ENCODE results near the gene PKN2. TPM values are rescaled to one million over a fixed set of nuclear protein-coding genes. Genes with fewer than 3 reads are reported as not detected.

The PKN2 gene
- total and polyA plus RNA-seq, 7 donors: 6.2 to 21.2 (median 16.7) TPM

- Histone ChIP-seq H3K9me3 (peaks cover 6% of the 10 kb centered on the region), H3K4me1 (peaks cover 4% of the 10 kb centered on the region), H3K27ac (no peak overlapping the region), H3K36me3 (ENCODE audit: insufficient read depth in 1 of 2, low read depth in 1 of 2) (peaks cover 0 to 8% of the 10 kb centered on the region in 2 donors), H3K27me3 (ENCODE audit: insufficient read depth in 3 of 3, low read length in 2 of 3) (no peaks in the 10 kb centered on the region), H3K4me3 (no peak overlapping the region)
- intact Hi-C loops (cut with DNase I): no loop called here
- WGBS, 3 donors: 92 to 94% (median 93%) methylated on average over 7 of the region's 7 CpGs
- peak; percentile 27 for TF ChIP-seq CTCF (IDR thresholded peaks at IDR 0.05)
- DNase-seq (no peak), ATAC-seq (peak in 3 of 4 donors; percentile 37 to 62 (median 57))
These were observed 52.7 kb downstream of the PKN2 start for GRCh38 chr1:88736633-88737248.

DNA sequence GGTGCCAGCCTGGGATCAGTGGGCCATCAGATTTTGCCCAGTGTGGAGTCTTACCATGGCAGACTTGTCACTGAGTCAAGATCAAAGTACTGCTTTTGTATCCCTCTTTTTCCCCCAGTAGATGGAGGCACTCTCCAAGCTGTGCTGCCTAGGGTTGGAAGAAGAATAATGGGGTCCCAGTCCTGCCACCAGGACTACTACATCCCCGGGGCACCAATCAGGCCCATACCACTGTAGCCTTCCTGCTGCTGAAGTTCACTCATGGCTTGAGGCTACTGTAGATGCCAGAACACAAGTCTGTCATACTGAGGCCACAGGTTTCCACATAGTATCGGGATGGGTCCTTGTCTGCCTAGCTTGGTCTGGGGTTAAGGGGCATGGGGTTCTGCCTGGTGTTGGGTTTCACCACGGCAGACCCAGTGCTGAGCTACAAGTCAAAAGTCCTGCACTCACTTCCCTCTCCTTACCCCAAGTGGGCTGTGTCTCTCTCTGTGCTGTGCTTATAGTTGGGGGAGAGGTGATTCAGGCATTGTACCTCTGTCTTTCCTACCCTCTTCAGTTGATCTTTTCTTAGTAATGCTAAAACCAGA, 53.4 kb downstream of the PKN2 start:
- H3K27me3 ChIP-seq (ENCODE audit: insufficient read depth in 3 of 3, low read length in 2 of 3): no peaks in the 10 kb centered on the region
- no peak for DNase-seq
- H3K36me3 ChIP-seq (ENCODE audit: insufficient read depth in 1 of 2, low read depth in 1 of 2): peaks cover 0 to 15% of the 10 kb centered on the region in 2 donors
- WGBS, 3 donors: 86 to 91% (median 88%) methylated on average over 3 of the region's 3 CpGs
- H3K27ac ChIP-seq: no peak overlapping the region
- TF ChIP-seq CTCF (IDR thresholded peaks at IDR 0.05): no peak
- no peak overlapping the region for H3K4me3 ChIP-seq
- intact Hi-C loops (cut with DNase I): no loop called here
- no peak for ATAC-seq
- H3K9me3 ChIP-seq: peaks cover 6% of the 10 kb centered on the region
- H3K4me1 ChIP-seq: peaks cover under 1% of the 10 kb centered on the region

DNA sequence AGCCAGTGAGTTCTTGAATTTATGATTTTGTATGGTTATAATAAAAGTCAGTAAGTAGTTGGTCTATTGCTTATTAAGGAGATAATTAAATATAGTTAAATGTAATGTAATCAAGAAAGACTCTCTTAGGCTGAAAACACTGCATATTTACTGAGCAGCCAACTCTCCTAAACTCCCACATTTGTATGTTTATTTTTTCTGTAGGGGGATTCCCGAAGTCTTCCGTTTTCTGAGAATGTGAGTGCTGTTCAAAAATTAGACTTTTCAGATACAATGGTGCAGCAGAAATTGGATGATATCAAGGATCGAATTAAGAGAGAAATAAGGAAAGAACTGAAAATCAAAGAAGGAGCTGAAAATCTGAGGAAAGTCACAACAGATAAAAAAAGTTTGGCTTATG, 56.7 kb downstream of the PKN2 start:
- Histone ChIP-seq H3K27me3 (ENCODE audit: insufficient read depth in 3 of 3, low read length in 2 of 3) (no peaks in the 10 kb centered on the region), H3K4me1 (no peaks in the 10 kb centered on the region), H3K4me3 (no peak overlapping the region), H3K36me3 (ENCODE audit: insufficient read depth in 1 of 2, low read depth in 1 of 2) (peaks cover 0 to 32% of the 10 kb centered on the region in 2 donors), H3K9me3 (peaks cover under 1% of the 10 kb centered on the region), H3K27ac (no peak overlapping the region)
- no peak for TF ChIP-seq CTCF (IDR thresholded peaks at IDR 0.05)
- DNase-seq: no peak
- ATAC-seq: no peak
- 73 to 87% (median 82%) methylated on average over 3 of the region's 3 CpGs for WGBS, 3 donors
- intact Hi-C loops (cut with DNase I): no loop called here

DNA sequence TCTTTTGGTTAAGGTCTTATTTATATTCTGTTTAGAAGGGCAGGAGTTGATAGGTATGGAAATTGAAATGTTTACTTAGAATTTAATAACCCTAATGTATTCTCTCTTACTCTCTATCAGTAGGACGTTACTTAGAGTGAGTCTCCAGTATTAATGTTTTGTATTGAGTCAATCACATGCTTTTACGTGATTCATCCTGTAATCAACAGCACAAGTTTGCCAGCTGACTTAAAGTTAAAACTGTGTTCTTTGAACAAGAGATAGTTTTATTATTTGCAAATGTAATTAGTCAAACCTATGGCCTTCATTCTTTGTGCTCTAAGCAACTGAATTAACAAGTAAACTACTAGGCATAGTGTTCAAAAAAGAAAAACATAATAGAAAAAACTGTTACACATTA, 57.3 kb downstream of the PKN2 start:
- Histone ChIP-seq H3K4me1 (no peaks in the 10 kb centered on the region), H3K27me3 (ENCODE audit: insufficient read depth in 3 of 3, low read length in 2 of 3) (no peaks in the 10 kb centered on the region), H3K9me3 (no peaks in the 10 kb centered on the region), H3K36me3 (ENCODE audit: insufficient read depth in 1 of 2, low read depth in 1 of 2) (peaks cover 0 to 33% of the 10 kb centered on the region in 2 donors), H3K27ac (no peak overlapping the region), H3K4me3 (no peak overlapping the region)
- ATAC-seq: no peak
- no peak for TF ChIP-seq CTCF (IDR thresholded peaks at IDR 0.05)
- intact Hi-C loops (cut with DNase I): no loop called here
- DNase-seq: no peak
- WGBS, 3 donors: 78 to 86% (median 80%) methylated on average over 2 of the region's 2 CpGs

All from psoas muscle (tissue), 8 donors.